Esophagus (tissue), 2 donors: Measurements from ENCODE around the gene SPON1. TPM values are rescaled to one million over a fixed set of nuclear protein-coding genes. Genes with fewer than 3 reads are reported as not detected.
"Not testable (repeated sequence)": the region's sequence is repeated elsewhere in the genome, so short reads cannot be mapped to it uniquely, and the experiment has no call there.

Experiments
- H3K27ac ChIP-seq, 2 donors: one replicate each; pipeline ENCODE4 v1.5.1; 2013; ENCODE audit warnings: low read depth in 2 of 2, mild to moderate bottlenecking in 2 of 2, inconsistent platforms in 1 of 2, low read length in 1 of 2, moderate library complexity in 1 of 2
- H3K27me3 ChIP-seq, 2 donors: one replicate each; pipeline ENCODE4 v1.6.1; 2013; ENCODE audit warnings: low read length in 2 of 2, control low read depth in 1 of 2, mild to moderate bottlenecking in 1 of 2; ENCODE audit not compliant: insufficient read depth in 2 of 2, control insufficient read depth in 1 of 2
- H3K36me3 ChIP-seq, 2 donors: one replicate each; pipeline ENCODE4 v1.6.1; 2013; ENCODE audit warnings: low read length in 1 of 2; ENCODE audit not compliant: control insufficient read depth in 2 of 2, insufficient read depth in 2 of 2
- H3K4me1 ChIP-seq, 2 donors: one replicate each; pipeline ENCODE4 v1.6.1; 2013; ENCODE audit warnings: low read length in 1 of 2; ENCODE audit not compliant: control insufficient read depth in 2 of 2, insufficient read depth in 2 of 2
- H3K4me3 ChIP-seq, 2 donors: one replicate each; pipeline ENCODE4 v1.5.1; 2013; ENCODE audit warnings: low read length in 2 of 2, mild to moderate bottlenecking in 2 of 2, low read depth in 1 of 2, moderate library complexity in 1 of 2
- H3K9me3 ChIP-seq, 2 donors: one replicate each; pipeline ENCODE4 v1.6.1; 2013; ENCODE audit warnings: mild to moderate bottlenecking in 2 of 2, low read depth in 1 of 2, low read length in 1 of 2, moderate library complexity in 1 of 2; ENCODE audit not compliant: control insufficient read depth in 2 of 2, insufficient read depth in 1 of 2
- WGBS, 2 donors: extraction: QIAGEN DNeasy Blood & Tissue Kit; methylation state at CpG; one replicate each; pipeline ENCODE4 v1.1.7; 2013; 5-methylcytosine and 5-hydroxymethylcytosine counted together
- polyA plus RNA-seq, 2 donors: library from polyadenylated mRNA; stranded (reverse); fragments of 200-250 nt; gene quantifications; one replicate each; pipeline ENCODE4 v1.2.3, GENCODE V29; 2013
- donor health status: healthy with polysubstance abuse.
- donor health status: Bipolar disorder and iron deficiency.

The SPON1 gene
- polyA plus RNA-seq, 2 donors: 0.75 to 3.0 TPM

GRCh38 chr11:13926981-13927380 is 35.5 kb upstream of the SPON1 start:
- Histone ChIP-seq H3K27me3 (no peaks in the 10 kb centered on the region), H3K9me3 (no peaks in the 10 kb centered on the region), H3K4me1 (peaks cover 4% of the 10 kb centered on the region in 2 donors), H3K27ac (no peak overlapping the region), H3K36me3 (no peaks in the 10 kb centered on the region), H3K4me3 (no peak overlapping the region)
- WGBS, 2 donors: 88 to 89% methylated on average over 3 of the region's 3 CpGs

- Histone ChIP-seq H3K27me3 (no peaks in the 10 kb centered on the region), H3K9me3 (no peaks in the 10 kb centered on the region), H3K4me3 (no peak overlapping the region), H3K27ac (no peak overlapping the region), H3K36me3 (no peaks in the 10 kb centered on the region), H3K4me1 (peaks cover 4% of the 10 kb centered on the region in 2 donors)
- WGBS, 2 donors: 100% methylated on average over 1 of the region's 1 CpG
Measured at GRCh38 chr11:13927481-13927880, 35.0 kb upstream of the SPON1 start.

DNA sequence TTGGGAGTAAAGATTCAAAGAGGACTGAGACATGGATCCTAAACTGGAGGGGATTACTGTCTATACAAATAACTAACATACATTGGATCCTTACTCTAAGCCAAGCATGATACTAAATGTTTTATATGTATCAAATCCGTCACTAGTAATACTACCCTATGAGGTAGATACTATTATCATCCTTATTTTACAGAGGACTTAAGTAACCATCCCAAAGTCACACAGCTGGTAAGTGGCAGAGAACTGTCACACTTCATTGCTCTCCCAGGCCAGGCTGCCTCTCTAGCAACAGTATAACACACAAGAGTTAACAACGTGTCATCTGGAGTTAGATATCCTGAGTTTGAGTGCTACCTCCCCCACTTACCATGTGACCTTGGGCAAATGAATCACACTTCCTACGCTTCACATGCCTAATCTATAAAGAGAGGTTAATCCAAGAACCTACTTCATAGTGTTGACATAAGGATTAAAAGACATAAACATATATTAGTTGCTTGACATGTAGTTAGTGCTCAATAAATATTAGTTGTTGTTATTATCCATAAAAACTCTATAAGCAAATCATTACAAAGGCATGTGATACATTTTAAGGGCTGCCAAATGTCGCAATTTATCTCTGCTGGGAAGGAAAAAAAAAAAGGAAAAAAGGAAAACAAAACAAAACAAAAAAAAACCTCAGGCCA is 33.8 kb upstream of the SPON1 start:
- Histone ChIP-seq H3K4me1 (peaks cover 2 to 4% of the 10 kb centered on the region in 2 donors), H3K36me3 (no peaks in the 10 kb centered on the region), H3K27me3 (no peaks in the 10 kb centered on the region), H3K4me3 (no peak overlapping the region), H3K9me3 (no peaks in the 10 kb centered on the region), H3K27ac (no peak overlapping the region)
- WGBS, 2 donors: 32 to 37% methylated on average over 4 of the region's 4 CpGs

DNA sequence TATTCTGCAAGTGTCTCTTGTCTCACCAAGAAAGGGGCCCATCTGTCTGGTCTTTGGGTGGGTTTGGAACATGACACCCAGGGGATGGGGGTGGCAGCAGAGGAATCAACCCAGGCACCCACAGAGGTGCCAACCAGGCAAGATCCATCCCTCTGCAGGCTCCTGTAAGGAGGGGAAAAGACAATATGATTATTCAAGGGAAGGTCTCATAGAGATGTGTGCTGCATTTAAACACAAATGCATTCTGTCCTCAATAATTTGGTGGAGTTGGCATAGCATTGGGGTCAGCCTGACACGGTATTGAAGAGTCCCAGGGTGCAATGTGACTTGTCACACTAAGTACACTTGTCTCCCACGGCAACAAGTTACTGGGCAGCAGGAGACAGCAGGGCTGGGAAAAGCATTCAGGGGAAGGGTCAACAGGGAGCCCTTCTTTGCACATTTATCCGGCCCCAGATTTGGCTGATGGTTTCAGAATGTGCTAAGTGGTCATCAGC is 33.1 kb upstream of the SPON1 start:
- Histone ChIP-seq H3K4me3 (no peak overlapping the region), H3K9me3 (no peaks in the 10 kb centered on the region), H3K27me3 (no peaks in the 10 kb centered on the region), H3K36me3 (no peaks in the 10 kb centered on the region), H3K4me1 (peaks cover 0 to 2% of the 10 kb centered on the region in 2 donors), H3K27ac (no peak overlapping the region)
- 55% methylated on average over 3 of the region's 3 CpGs for WGBS, 2 donors

GRCh38 chr11:13931356-13931755 is 31.2 kb upstream of the SPON1 start:
- Histone ChIP-seq H3K4me1 (peaks cover 0 to 2% of the 10 kb centered on the region in 2 donors), H3K9me3 (no peaks in the 10 kb centered on the region), H3K27me3 (no peaks in the 10 kb centered on the region), H3K4me3 (no peak overlapping the region), H3K27ac (no peak overlapping the region), H3K36me3 (no peaks in the 10 kb centered on the region)
- WGBS, 2 donors: 83 to 90% methylated on average over 4 of the region's 4 CpGs

DNA sequence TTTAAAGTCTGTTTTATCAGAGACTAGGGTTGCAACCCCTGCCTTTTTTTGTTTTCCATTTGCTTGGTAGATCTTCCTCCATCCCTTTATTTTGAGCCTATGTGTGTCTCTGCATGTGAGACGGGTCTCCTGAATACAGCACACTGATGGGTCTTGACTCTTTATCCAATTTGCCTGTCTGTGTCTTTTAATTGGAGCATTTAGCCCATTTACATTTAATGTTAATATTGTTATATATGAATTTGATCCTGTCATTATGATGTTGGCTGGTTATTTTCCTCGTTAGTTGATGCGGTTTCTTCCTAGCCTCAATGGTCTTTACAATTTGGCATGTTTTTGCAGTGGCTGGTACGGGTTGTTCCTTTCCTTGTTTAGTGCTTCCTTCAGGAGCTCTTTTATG is 25.4 kb upstream of the SPON1 start:
- H3K27ac ChIP-seq, H3K27me3 ChIP-seq, H3K36me3 ChIP-seq, H3K4me3 ChIP-seq, H3K9me3 ChIP-seq, H3K4me1 ChIP-seq: not testable (repeated sequence)
- WGBS, 2 donors: 88 to 94% methylated on average over 4 of the region's 4 CpGs

DNA sequence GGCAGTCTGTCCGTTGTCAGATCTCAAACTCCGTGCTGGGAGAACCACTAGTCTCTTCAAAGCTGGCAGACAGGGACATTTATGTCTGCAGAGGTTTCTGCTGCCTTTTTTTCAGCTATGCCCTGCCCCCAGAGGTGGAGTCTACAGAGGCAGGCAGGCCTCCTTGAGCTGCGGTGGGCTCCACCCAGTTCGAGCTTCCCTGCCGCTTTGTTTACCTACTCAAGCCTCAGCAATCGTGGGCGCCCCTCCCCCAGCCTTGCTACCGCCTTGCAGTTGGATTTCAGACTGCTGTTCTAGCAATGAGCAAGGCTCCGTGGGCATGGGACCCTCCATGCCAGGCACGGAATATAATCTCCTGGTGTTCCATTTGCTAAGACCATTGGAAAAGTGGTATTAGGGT is 23.7 kb upstream of the SPON1 start:
- not testable (repeated sequence) for H3K4me1 ChIP-seq, H3K27ac ChIP-seq
- WGBS, 2 donors: 78 to 86% methylated on average over 10 of the region's 10 CpGs

GRCh38 chr11:13939961-13940906 is 22.3 kb upstream of the SPON1 start:
- Histone ChIP-seq H3K4me3 (no peak overlapping the region), H3K9me3 (no peaks in the 10 kb centered on the region), H3K27ac (no peak overlapping the region), H3K36me3 (no peaks in the 10 kb centered on the region), H3K27me3 (no peaks in the 10 kb centered on the region), H3K4me1 (no peaks in the 10 kb centered on the region)
- WGBS, 2 donors: 75 to 77% methylated on average over 8 of the region's 8 CpGs

More for the DNA sequence above, 23.7 kb upstream of the SPON1 start:
- H3K27me3 ChIP-seq, H3K4me3 ChIP-seq, H3K36me3 ChIP-seq, H3K9me3 ChIP-seq: not testable (repeated sequence)

- no peak overlapping the region for H3K4me3 ChIP-seq
- 83 to 86% methylated on average over 1 of the region's 1 CpG for WGBS, 2 donors
- no peaks in the 10 kb centered on the region for H3K27me3 ChIP-seq
- no peaks in the 10 kb centered on the region for H3K9me3 ChIP-seq
- no peaks in the 10 kb centered on the region for H3K4me1 ChIP-seq
- H3K36me3 ChIP-seq: no peaks in the 10 kb centered on the region
- no peak overlapping the region for H3K27ac ChIP-seq
Measured at GRCh38 chr11:13940907-13941256, 21.6 kb upstream of the SPON1 start.
